Heart right ventricle (tissue), 16 donors: ENCODE results near the gene TRPV5. TPM values are rescaled to one million over a fixed set of nuclear protein-coding genes. Genes with fewer than 3 reads are reported as not detected.

Experiments
- ATAC-seq, 8 donors: fragments of 200-7000 bp; cut with Tn5 transposase; one replicate each; pipeline ENCODE4 v1.9.1; 2020; ENCODE audit warnings: mild to moderate bottlenecking in 8 of 8, moderate library complexity in 8 of 8, moderate number of reproducible peaks in 1 of 8
- DNase-seq, 2 donors: peaks; one replicate each; pipeline ENCODE4 v3.0.0-alpha.2; 2020
- H3K27ac ChIP-seq, 10 donors: fragments of 200-600 bp; sonication (generic) in 2 of 10; one replicate each; pipeline versions ENCODE4 v1.5.0 to v1.8.0; 2020 to 2022; ENCODE audit warnings: mild to moderate bottlenecking in 3 of 10
- H3K27me3 ChIP-seq, 7 donors: fragments of 200-600 bp; one replicate each; pipeline ENCODE4 v1.8.0; 2021 to 2022; ENCODE audit warnings: mild to moderate bottlenecking in 2 of 7
- H3K36me3 ChIP-seq, 9 donors: fragments of 200-600 bp; sonication (generic) in 1 of 9; one replicate each; pipeline versions ENCODE4 v1.5.0 to v1.8.0; 2020 to 2022; ENCODE audit warnings: mild to moderate bottlenecking in 2 of 9
- H3K4me1 ChIP-seq, 9 donors: fragments of 200-600 bp; sonication (generic) in 1 of 9; one replicate each; pipeline versions ENCODE4 v1.5.0 to v1.8.0; 2020 to 2022; ENCODE audit warnings: mild to moderate bottlenecking in 4 of 9
- H3K4me3 ChIP-seq, 10 donors: fragments of 200-600 bp; sonication (generic) in 2 of 10; one replicate each; pipeline versions ENCODE4 v1.5.0 to v1.8.0; 2020 to 2022; ENCODE audit warnings: mild to moderate bottlenecking in 7 of 10, moderate library complexity in 2 of 10
- H3K9me3 ChIP-seq, 11 donors: fragments of 200-600 bp in 10 of 11; sonication (generic) in 2 of 11; one replicate each; pipeline versions ENCODE4 v1.5.0 to v1.8.0; 2013 to 2022; ENCODE audit warnings: mild to moderate bottlenecking in 2 of 11, control low read depth in 1 of 11, moderate library complexity in 1 of 11
- WGBS, 2 donors: extraction: QIAGEN DNeasy Blood & Tissue Kit; methylation state at CpG; one replicate each; pipeline ENCODE4 v1.1.7; 2013; ENCODE audit warnings: inconsistent platforms in 1 of 2; 5-methylcytosine and 5-hydroxymethylcytosine counted together
- intact Hi-C, 10 donors: fragments of 100-400 bp; cut with DNase I; formaldehyde crosslinking; loops; one replicate each; pipeline versions ENCODE4 v1.11.1 to v1.14.2; 2022
- polyA plus RNA-seq, 2 donors: library from polyadenylated mRNA; stranded (reverse); fragments of 200-250 nt; gene quantifications; one replicate each; pipeline ENCODE4 v1.2.3, GENCODE V29; 2013
- total RNA-seq, 10 donors: library from RNA; stranded (reverse); fragmentation: NEBNext Ultra II Directional in 3 of 10; extraction: Animal tissue kit (Norgen Biotek cat#: 25700) in 3 of 10; gene quantifications; one replicate each; pipeline versions ENCODE4 v1.2.1 to v1.2.4, GENCODE V29; 2021 to 2023
- TF ChIP-seq, protein P1 (sequence below), 9 donors: fragments of 200-600 bp; sonication (generic) in 2 of 9; IDR thresholded peaks; one replicate each; pipeline versions ENCODE4 v1.5.0 to v1.8.0; 2021 to 2022; ENCODE audit warnings: antibody characterized with exemption in 9 of 9, mild to moderate bottlenecking in 5 of 9, moderate library complexity in 1 of 9
- donor health status: Arrhythmogenic right ventricular cardiomyopathy.
- donor health status: ischemic (EF 13 %, LVEDD 7.1; RV severe dilation, severe dysfunction).
- donor health status: healthy with polysubstance abuse.
- donor health status: DM: no; HTN: yes; CAD: no.
- donor health status: DM: no; HTN: no; CAD: no.
- donor health status: ischemic (EF 25% LVEDD 6.9; RV normal size, moderate dysfunction).
- donor health status: ischemic (EF 25% LVEDD 5.7; RV mildly dilated, moderate dysfunction).
- donor health status: healthy.
- donor health status: DM: yes; HTN: yes; CAD: no.
- donor health status: Ischemic cardiomyopathy.
- donor health status: ischemic (EF 35%, LVEDD 5.7; RV mildly dilated, moderate dysfunction).
- donor health status: nonischemic (EF 11% LVEDD 7.7; RV severe dilation, severe dysfunction).
- donor health status: DM: yes; HTN: yes; CAD: no.
- donor health status: PGD.
- donor health status: ischemic (EF 29% LVEDD 5.4; RV normal size, mild dysfunction).
- donor health status: nonischemic (EF 23%, LVEDD 6.1; RV moderate dilation, normal function).

Gene TRPV5
- total and polyA plus RNA-seq, 12 donors: not detected

GRCh38 chr7:142901426-142902259 is 31.9 kb downstream of the TRPV5 start:
- no peak overlapping the region for H3K27ac ChIP-seq
- ATAC-seq (no peak), DNase-seq (no peak)
- H3K27me3 ChIP-seq: peaks cover 0 to 37% (median 0%) of the 10 kb centered on the region in 7 donors
- 74 to 80% methylated on average over 15 of the region's 15 CpGs for WGBS, 2 donors
- intact Hi-C loops: no loop called here
- TF ChIP-seq, protein P1, sequence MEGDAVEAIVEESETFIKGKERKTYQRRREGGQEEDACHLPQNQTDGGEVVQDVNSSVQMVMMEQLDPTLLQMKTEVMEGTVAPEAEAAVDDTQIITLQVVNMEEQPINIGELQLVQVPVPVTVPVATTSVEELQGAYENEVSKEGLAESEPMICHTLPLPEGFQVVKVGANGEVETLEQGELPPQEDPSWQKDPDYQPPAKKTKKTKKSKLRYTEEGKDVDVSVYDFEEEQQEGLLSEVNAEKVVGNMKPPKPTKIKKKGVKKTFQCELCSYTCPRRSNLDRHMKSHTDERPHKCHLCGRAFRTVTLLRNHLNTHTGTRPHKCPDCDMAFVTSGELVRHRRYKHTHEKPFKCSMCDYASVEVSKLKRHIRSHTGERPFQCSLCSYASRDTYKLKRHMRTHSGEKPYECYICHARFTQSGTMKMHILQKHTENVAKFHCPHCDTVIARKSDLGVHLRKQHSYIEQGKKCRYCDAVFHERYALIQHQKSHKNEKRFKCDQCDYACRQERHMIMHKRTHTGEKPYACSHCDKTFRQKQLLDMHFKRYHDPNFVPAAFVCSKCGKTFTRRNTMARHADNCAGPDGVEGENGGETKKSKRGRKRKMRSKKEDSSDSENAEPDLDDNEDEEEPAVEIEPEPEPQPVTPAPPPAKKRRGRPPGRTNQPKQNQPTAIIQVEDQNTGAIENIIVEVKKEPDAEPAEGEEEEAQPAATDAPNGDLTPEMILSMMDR (IDR thresholded peaks at IDR 0.05): no peak
- H3K9me3 ChIP-seq: peaks cover 0 to 13% (median 6%) of the 10 kb centered on the region in 11 donors
- H3K4me3 ChIP-seq: no peak overlapping the region
- H3K4me1 ChIP-seq: no peaks in the 10 kb centered on the region
- H3K36me3 ChIP-seq: no peaks in the 10 kb centered on the region

GRCh38 chr7:142899661-142900060 is 33.9 kb downstream of the TRPV5 start:
- no peak for ATAC-seq
- TF ChIP-seq, protein P1 (IDR thresholded peaks at IDR 0.05): no peak
- no peaks in the 10 kb centered on the region for H3K36me3 ChIP-seq
- peaks cover 0 to 10% (median under 1%) of the 10 kb centered on the region in 11 donors for H3K9me3 ChIP-seq
- WGBS, 2 donors: 13 to 27% methylated on average over 3 of the region's 3 CpGs
- H3K4me3 ChIP-seq: no peak overlapping the region
- DNase-seq: no peak
- H3K4me1 ChIP-seq: no peaks in the 10 kb centered on the region
- peaks cover 0 to 39% (median 0%) of the 10 kb centered on the region in 7 donors for H3K27me3 ChIP-seq
- H3K27ac ChIP-seq: no peak overlapping the region
- intact Hi-C loops: loop anchor here in 1 of 10 donors (10.0 kb wide), 1 partner anchor 65 kb away; no protein-coding TSS in a partner anchor

DNA sequence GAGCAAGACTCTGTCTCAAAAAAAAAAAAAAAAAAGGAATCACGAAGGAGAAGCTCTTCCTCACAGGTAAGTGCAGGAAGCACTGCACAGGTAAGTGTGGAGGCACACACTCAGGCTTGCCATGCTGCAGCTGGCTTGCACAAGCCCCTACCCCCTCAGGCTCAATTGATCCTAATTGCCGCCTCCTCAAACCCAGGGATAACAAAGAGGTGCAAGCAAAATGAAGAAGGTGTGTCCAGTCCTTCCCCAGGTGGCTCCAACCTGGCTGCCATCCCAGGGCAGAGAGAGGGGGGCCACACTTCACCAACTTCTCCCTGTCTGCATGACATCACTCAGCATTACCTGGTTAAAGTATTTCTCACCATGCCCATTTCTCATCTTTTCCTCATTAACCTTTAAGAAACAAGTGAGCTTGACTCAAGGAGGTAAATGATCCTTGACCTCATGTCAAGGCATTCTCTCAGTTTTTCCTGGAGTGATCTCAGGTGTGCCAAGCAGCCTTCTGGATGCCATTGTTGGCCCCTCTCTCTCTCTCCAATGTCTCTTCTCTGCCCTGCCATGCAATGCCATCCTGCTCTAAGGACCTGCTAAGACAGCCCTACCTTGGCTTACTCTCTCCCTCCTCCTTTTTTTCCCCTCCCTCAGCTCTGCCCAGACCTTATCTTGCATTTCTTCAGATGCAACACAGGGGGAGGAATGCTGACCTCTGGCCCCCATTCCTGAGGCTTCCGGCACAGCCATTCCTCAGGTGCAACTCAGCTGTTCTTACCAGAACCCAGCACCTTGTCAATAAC is 35.0 kb downstream of the TRPV5 start:
- DNase-seq: no peak
- 61 to 63% methylated on average over 3 of the region's 3 CpGs for WGBS, 2 donors
- H3K9me3 ChIP-seq: no peaks in the 10 kb centered on the region
- intact Hi-C loops: loop anchor here in 1 of 10 donors (10.0 kb wide), 1 partner anchor 64 kb away; no protein-coding TSS in a partner anchor
- H3K4me1 ChIP-seq: no peaks in the 10 kb centered on the region
- H3K4me3 ChIP-seq: no peak overlapping the region
- TF ChIP-seq, protein P1 (IDR thresholded peaks at IDR 0.05): no peak
- H3K27me3 ChIP-seq: peaks cover 0 to 47% (median 0%) of the 10 kb centered on the region in 7 donors
- ATAC-seq: no peak
- H3K27ac ChIP-seq: no peak overlapping the region
- H3K36me3 ChIP-seq: no peaks in the 10 kb centered on the region

DNA sequence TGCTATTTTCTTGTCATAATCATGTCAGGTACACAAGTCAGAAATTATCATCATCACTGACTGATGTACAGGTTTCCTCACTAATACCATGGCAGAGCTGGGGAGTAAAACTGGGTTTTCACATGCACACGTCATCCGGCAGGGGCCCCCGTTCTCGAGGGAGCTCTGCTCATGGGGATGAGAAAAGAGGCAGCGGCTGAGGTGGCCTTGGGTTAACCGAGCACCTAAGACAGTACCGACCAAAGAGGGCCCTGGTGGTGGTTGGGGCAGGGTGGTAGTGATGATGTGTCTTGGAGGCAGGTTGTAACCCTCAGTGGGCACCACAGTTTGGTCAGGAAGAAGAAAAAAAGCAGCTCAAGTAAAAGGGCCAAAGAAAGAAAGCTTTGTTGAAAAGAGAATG is 35.9 kb downstream of the TRPV5 start:
- intact Hi-C loops: loop anchor here in 1 of 10 donors (10.0 kb wide), 1 partner anchor 63 kb away; no protein-coding TSS in a partner anchor
- 82 to 84% methylated on average over 7 of the region's 7 CpGs for WGBS, 2 donors
- no peak for DNase-seq

More for the DNA sequence above, 35.9 kb downstream of the TRPV5 start:
- H3K4me3 ChIP-seq: no peak overlapping the region
- TF ChIP-seq, protein P1 (IDR thresholded peaks at IDR 0.05): no peak
- H3K27ac ChIP-seq: no peak overlapping the region
- H3K9me3 ChIP-seq: no peaks in the 10 kb centered on the region
- H3K4me1 ChIP-seq: no peaks in the 10 kb centered on the region
- no peak for ATAC-seq
- no peaks in the 10 kb centered on the region for H3K36me3 ChIP-seq
- peaks cover 0 to 53% (median 5%) of the 10 kb centered on the region in 7 donors for H3K27me3 ChIP-seq
